Natural killer cell (primary cell): Measurements from ENCODE around the gene BCL11B. TPM values are rescaled to one million over a fixed set of nuclear protein-coding genes. Genes with fewer than 3 reads are reported as not detected.
A peak's percentile ranks its signal among the peaks of the same experiment; 100 is the strongest.

Experiments used
- ATAC-seq, 3 donors: fragments of 150-1000 bp in 2 of 3; fragments of 200-7000 bp in 1 of 3; cut with Tn5 transposase; 1 replicate in 1 of 3; 2 replicates in 2 of 3; pipeline ENCODE4 v1.10.0; 2021; ENCODE audit warnings: mild to moderate bottlenecking in 2 of 3, moderate library complexity in 2 of 3
- DNase-seq, 2 donors: peaks; one replicate each; pipeline versions ENCODE4 v3.0.0 to v3.0.0-alpha.2; 2013 to 2021; ENCODE audit warnings: mixed read lengths in 1 of 2
- H3K27ac ChIP-seq: one replicate; pipeline ENCODE4 v1.5.1; 2013; ENCODE audit warnings: mild to moderate bottlenecking, low read length
- H3K27me3 ChIP-seq: one replicate; pipeline ENCODE4 v1.6.1; 2013; ENCODE audit warnings: low read length; ENCODE audit not compliant: control insufficient read depth, insufficient read depth
- H3K36me3 ChIP-seq: one replicate; pipeline ENCODE4 v1.6.1; 2013; ENCODE audit warnings: low read length; ENCODE audit not compliant: control insufficient read depth, insufficient read depth
- H3K4me1 ChIP-seq: one replicate; pipeline ENCODE4 v1.6.1; 2013; ENCODE audit warnings: low read length; ENCODE audit not compliant: control insufficient read depth, insufficient read depth
- H3K4me3 ChIP-seq: one replicate; pipeline ENCODE4 v1.5.1; 2013; ENCODE audit warnings: low read length
- H3K9me3 ChIP-seq: one replicate; pipeline ENCODE4 v1.6.1; 2013; ENCODE audit warnings: low read length; ENCODE audit not compliant: control insufficient read depth, insufficient read depth
- H3K27ac Mint-ChIP-seq, 2 donors: one replicate each; pipeline ENCODE4 v1.8.0; 2022; ENCODE audit warnings: mild to moderate bottlenecking in 2 of 2, mixed read lengths in 2 of 2, moderate library complexity in 1 of 2
- H3K27me3 Mint-ChIP-seq, 2 donors: one replicate each; pipeline ENCODE4 v1.8.0; 2022; ENCODE audit warnings: low read depth in 2 of 2, mixed read lengths in 2 of 2
- H3K36me3 Mint-ChIP-seq: one replicate; pipeline ENCODE4 v1.8.0; 2022; ENCODE audit warnings: mixed read lengths
- H3K4me1 Mint-ChIP-seq, 2 donors: one replicate each; pipeline ENCODE4 v1.8.0; 2022; ENCODE audit warnings: mixed read lengths in 2 of 2
- H3K4me3 Mint-ChIP-seq: one replicate; pipeline ENCODE4 v1.8.0; 2022; ENCODE audit warnings: mild to moderate bottlenecking, moderate library complexity, mixed read lengths
- H3K9me3 Mint-ChIP-seq, 2 donors: one replicate each; pipeline ENCODE4 v1.8.0; 2022; ENCODE audit warnings: mixed read lengths in 2 of 2
- WGBS: methylation state at CpG from one replicate; pipeline ENCODE4 v1.1.7; 2013; ENCODE audit warnings: missing lambda C conversion rate; ENCODE audit not compliant: insufficient coverage; 5-methylcytosine and 5-hydroxymethylcytosine counted together
- intact Hi-C: fragments of 100-400 bp; cut with micrococcal nuclease; formaldehyde crosslinking; loops from one replicate; pipeline ENCODE4 v1.14.2; 2022
- total RNA-seq, 4 donors: library from RNA; stranded (reverse); fragments of 120-200 nt in 1 of 4; gene quantifications; one replicate each; pipeline versions ENCODE4 v1.2.3 to v1.2.4, GENCODE V29; 2013 to 2022
- TF ChIP-seq, protein P1 (sequence below): fragments of 200-600 bp; IDR thresholded peaks from one replicate; pipeline ENCODE4 v1.8.0; 2022; ENCODE audit warnings: antibody characterized with exemption

BCL11B gene
- total RNA-seq, 3 donors from 2014 or later (not counting 1 experiment from before 2014, with no cell fraction given) = 43.5 to 61.5 (median 56.2) TPM

DNA sequence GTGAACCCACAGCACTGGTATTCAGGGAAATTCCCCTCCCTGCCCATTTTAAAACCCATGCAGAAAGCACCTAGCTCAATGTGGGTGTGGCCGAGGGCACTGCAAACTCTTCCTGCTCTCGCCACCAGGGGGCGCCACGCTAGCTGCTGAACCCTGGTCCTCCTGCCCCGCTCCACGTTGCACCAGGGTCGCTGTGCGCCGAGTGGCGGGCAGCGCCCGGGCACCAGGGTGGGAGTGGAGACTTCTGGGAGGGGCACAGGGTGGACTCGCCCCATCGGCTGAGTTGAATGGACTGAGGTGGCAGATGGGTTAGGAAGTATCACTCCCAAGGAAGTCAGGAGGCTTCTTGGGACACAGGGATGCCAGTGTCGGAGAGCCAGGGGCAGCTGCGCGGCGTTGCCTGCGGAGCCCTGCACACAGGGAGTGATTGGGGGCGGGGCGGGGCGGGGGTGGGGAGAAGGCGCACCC lies 48.1 kb upstream of the BCL11B start:
- H3K4me1 ChIP-seq = peaks cover 65% of the 10 kb centered on the region
- Mint-ChIP-seq H3K9me3 (no peaks in the 10 kb centered on the region), H3K4me3 (peak overlapping the region; percentile 85), H3K27ac (peak overlapping the region; percentile 22 to 63), H3K4me1 (peaks cover 41 to 66% of the 10 kb centered on the region in 2 donors), H3K27me3 (no peaks in the 10 kb centered on the region), H3K36me3 (no peaks in the 10 kb centered on the region)
- H3K9me3 ChIP-seq = no peaks in the 10 kb centered on the region
- intact Hi-C loops = loop anchor here (1.0 to 5.0 kb wide), 4 partner anchors 33 to 161 kb away; partner anchors contain the start of genes BCL11B and CCNK
- ATAC-seq = peak; percentile 74 to 83 (median 81)
- 15% methylated on average over 23 of the region's 23 CpGs for WGBS
- H3K27me3 ChIP-seq = no peaks in the 10 kb centered on the region
- peak overlapping the region; percentile 15 for H3K4me3 ChIP-seq
- DNase-seq = peak; percentile 87 to 88
- TF ChIP-seq, protein P1, sequence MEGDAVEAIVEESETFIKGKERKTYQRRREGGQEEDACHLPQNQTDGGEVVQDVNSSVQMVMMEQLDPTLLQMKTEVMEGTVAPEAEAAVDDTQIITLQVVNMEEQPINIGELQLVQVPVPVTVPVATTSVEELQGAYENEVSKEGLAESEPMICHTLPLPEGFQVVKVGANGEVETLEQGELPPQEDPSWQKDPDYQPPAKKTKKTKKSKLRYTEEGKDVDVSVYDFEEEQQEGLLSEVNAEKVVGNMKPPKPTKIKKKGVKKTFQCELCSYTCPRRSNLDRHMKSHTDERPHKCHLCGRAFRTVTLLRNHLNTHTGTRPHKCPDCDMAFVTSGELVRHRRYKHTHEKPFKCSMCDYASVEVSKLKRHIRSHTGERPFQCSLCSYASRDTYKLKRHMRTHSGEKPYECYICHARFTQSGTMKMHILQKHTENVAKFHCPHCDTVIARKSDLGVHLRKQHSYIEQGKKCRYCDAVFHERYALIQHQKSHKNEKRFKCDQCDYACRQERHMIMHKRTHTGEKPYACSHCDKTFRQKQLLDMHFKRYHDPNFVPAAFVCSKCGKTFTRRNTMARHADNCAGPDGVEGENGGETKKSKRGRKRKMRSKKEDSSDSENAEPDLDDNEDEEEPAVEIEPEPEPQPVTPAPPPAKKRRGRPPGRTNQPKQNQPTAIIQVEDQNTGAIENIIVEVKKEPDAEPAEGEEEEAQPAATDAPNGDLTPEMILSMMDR = peak; percentile 85
- peak overlapping the region; percentile 85 for H3K27ac ChIP-seq
- H3K36me3 ChIP-seq = no peaks in the 10 kb centered on the region

DNA sequence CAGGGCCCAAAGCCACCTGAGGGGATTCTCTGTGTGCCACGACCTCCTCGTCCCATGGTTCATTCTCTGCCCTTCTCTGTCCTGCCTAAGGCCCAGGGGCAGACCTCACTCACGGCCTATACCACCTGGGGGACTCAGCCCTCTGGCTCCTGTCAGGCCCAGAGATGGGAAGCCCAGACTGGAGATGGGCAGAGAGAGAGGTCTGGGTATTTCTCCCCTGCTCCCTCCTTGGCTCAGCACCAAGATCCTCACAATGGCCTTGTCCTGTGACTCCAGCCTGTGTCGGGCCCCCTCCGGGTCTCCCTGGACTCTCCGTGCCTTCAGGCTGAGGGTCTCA lies 46.9 kb upstream of the BCL11B start:
- H3K4me1 Mint-ChIP-seq = peaks cover 49 to 78% of the 10 kb centered on the region in 2 donors
- no peak overlapping the region for H3K4me3 Mint-ChIP-seq

DNA sequence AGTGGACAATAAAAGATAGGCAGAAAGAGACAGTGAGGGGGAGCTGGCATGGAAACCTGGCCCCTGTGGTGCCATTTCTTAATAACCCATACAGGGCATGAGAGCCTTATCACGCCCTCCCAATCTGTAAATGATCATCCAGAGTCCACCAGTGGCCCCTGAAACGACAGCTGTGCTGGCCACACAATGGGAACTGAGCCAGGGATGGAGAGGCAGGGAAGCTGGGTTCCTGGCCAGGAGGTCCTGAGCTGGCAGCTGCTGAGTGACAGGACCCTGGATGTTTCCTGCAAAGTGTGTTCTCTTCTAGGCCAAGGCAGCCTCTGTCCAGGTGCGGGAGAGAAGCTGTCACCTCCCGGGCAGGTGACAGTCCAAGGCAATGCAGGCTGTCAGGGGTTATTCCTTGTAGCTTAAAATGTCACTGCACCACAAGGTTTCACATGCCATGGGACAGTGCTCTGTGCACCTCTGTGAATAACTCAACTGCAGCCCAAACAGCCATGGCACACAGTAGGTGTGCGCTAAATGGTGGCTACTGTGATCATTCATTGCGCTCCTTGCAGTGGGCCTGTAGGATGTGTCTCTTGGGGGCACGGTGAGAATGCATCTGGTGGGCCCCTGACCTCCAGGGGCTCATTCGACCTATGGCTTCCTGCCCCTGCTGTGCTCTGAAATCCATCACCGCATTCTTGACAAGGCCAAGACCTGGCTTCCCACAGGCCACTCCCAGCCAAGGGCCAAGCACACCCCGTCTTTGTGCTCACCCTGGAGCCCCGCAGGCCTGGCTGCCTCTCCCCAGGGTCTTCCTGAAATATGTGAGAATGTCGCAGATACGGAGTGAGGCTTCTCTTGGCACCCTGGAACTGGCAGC lies 46.3 kb upstream of the BCL11B start:
- Mint-ChIP-seq H3K27ac (peak overlapping the region in 1 of 2 donors; percentile 63), H3K4me3 (peak overlapping the region; percentile 21), H3K36me3 (no peaks in the 10 kb centered on the region), H3K9me3 (no peaks in the 10 kb centered on the region), H3K4me1 (peaks cover 49 to 82% of the 10 kb centered on the region in 2 donors), H3K27me3 (no peaks in the 10 kb centered on the region)
- 89% methylated on average over 13 of the region's 13 CpGs for WGBS
- Histone ChIP-seq H3K27ac (no peak overlapping the region), H3K4me3 (no peak overlapping the region), H3K27me3 (no peaks in the 10 kb centered on the region), H3K4me1 (peaks cover 73% of the 10 kb centered on the region), H3K9me3 (no peaks in the 10 kb centered on the region), H3K36me3 (no peaks in the 10 kb centered on the region)
- no peak for DNase-seq
- no peak for ATAC-seq
- intact Hi-C loops = no loop called here
- TF ChIP-seq, protein P1 = no peak

More for the DNA sequence above, 46.9 kb upstream of the BCL11B start:
- Histone ChIP-seq H3K36me3 (no peaks in the 10 kb centered on the region), H3K4me3 (no peak overlapping the region), H3K27ac (no peak overlapping the region), H3K9me3 (no peaks in the 10 kb centered on the region), H3K4me1 (peaks cover 73% of the 10 kb centered on the region), H3K27me3 (no peaks in the 10 kb centered on the region)
- Mint-ChIP-seq H3K9me3 (no peaks in the 10 kb centered on the region), H3K36me3 (no peaks in the 10 kb centered on the region), H3K27me3 (no peaks in the 10 kb centered on the region), H3K27ac (peak overlapping the region in 1 of 2 donors; percentile 63)
- DNase-seq (no peak), ATAC-seq (no peak)
- intact Hi-C loops = no loop called here
- 95% methylated on average over 6 of the region's 6 CpGs for WGBS
- TF ChIP-seq, protein P1 = no peak
